HepG2 (cell line): ENCODE results near the gene SUPT4H1. TPM values are rescaled to one million over a fixed set of nuclear protein-coding genes. Genes with fewer than 3 reads are reported as not detected.
A peak's percentile ranks its signal among the peaks of the same experiment; 100 is the strongest.

Experiments used
- BRD4 ChIP-seq: sonication (generic); formaldehyde crosslinking; IDR thresholded peaks from 2 replicates; pipeline ENCODE4 v1.4.0; 2020; ENCODE audit warnings: missing genetic modification reagents
- DMAP1 ChIP-seq: IDR thresholded peaks from 2 replicates; pipeline ENCODE4 v1.6.1; 2016
- FOXP1 ChIP-seq, 2 experiments: fragments of 450-650 bp in 1 of 2; IDR thresholded peaks; 2 replicates each; pipeline ENCODE4 v1.6.1; 2017 to 2018; ENCODE audit warnings: antibody characterized with exemption in 1 of 2
- GATAD2A ChIP-seq: IDR thresholded peaks from 2 replicates; pipeline ENCODE4 v1.6.1; 2016
- HES4 ChIP-seq: sonication (generic); formaldehyde crosslinking; IDR thresholded peaks from 2 replicates; pipeline ENCODE4 v1.9.0; 2021; ENCODE audit warnings: mild to moderate bottlenecking, missing genetic modification reagents, borderline replicate concordance
- JDP2 ChIP-seq: sonication (generic); formaldehyde crosslinking; IDR thresholded peaks from 2 replicates; pipeline ENCODE4 v1.8.1; 2022; ENCODE audit warnings: missing genetic modification reagents, borderline replicate concordance
- KDM5A ChIP-seq: fragments of 200-600 bp; sonication (generic); IDR thresholded peaks from 2 replicates; pipeline ENCODE4 v1.7.0; 2018; ENCODE audit warnings: antibody characterized with exemption, mild to moderate bottlenecking, low read length, borderline replicate concordance
- MIER3 ChIP-seq: IDR thresholded peaks from 2 replicates; pipeline ENCODE4 v1.6.1; 2016; ENCODE audit warnings: missing compliant biosample characterization, borderline replicate concordance
- NFIC ChIP-seq: IDR thresholded peaks from 2 replicates; pipeline ENCODE4 v1.6.1; 2012; ENCODE audit warnings: mild to moderate bottlenecking, low read length, inconsistent platforms
- NRL ChIP-seq: sonication (generic); formaldehyde crosslinking; IDR thresholded peaks from 2 replicates; pipeline ENCODE4 v1.5.0; 2020; ENCODE audit warnings: missing genetic modification reagents, mild to moderate bottlenecking, moderate library complexity, borderline replicate concordance
- ZNF138 ChIP-seq: sonication (generic); formaldehyde crosslinking; IDR thresholded peaks from 2 replicates; pipeline ENCODE4 v1.5.0; 2020; ENCODE audit warnings: mild to moderate bottlenecking, low read depth, missing genetic modification reagents
- ZNF20 ChIP-seq: sonication (generic); formaldehyde crosslinking; IDR thresholded peaks from 2 replicates; pipeline ENCODE4 v1.4.0; 2020; ENCODE audit warnings: mild to moderate bottlenecking, moderate library complexity, missing genetic modification reagents
- ZNF292 ChIP-seq: sonication (generic); formaldehyde crosslinking; IDR thresholded peaks from 2 replicates; pipeline ENCODE4 v1.8.1; 2022; ENCODE audit warnings: mild to moderate bottlenecking, low read depth, missing genetic modification reagents, borderline replicate concordance
- ZNF335 ChIP-seq: sonication (generic); formaldehyde crosslinking; IDR thresholded peaks from 2 replicates; pipeline ENCODE4 v1.4.0; 2020; ENCODE audit warnings: missing genetic modification reagents
- ZNF629 ChIP-seq: sonication (generic); formaldehyde crosslinking; conservative IDR thresholded peaks from 2 replicates; pipeline ENCODE4 v1.5.0; 2020; ENCODE audit warnings: missing genetic modification reagents
- ZNF703 ChIP-seq: sonication (generic); formaldehyde crosslinking; IDR thresholded peaks from 2 replicates; pipeline ENCODE4 v1.5.1; 2020; ENCODE audit warnings: missing genetic modification reagents, mild to moderate bottlenecking, moderate library complexity, borderline replicate concordance
- polyA plus RNA-seq, 8 experiments: library from polyadenylated mRNA; depleted of rRNA in 3 of 8; stranded (reverse) in 7 of 8; unstranded in 1 of 8; fragments of >200 nt; fragmentation: Illumina TruSeq in 4 of 8; extraction: Trizol in 4 of 8; gene quantifications; 2 replicates each; pipeline versions ENCODE4 v1.2.1 to v1.2.3, GENCODE V29; 2011 to 2016; ENCODE audit warnings: low read depth in 4 of 8, missing spikeins in 1 of 8, mixed read lengths in 1 of 8; ENCODE audit not compliant: insufficient read depth in 1 of 8
- total RNA-seq, 5 experiments: library from RNA; depleted of rRNA; stranded (reverse); fragments of >200 nt; fragmentation: Illumina TruSeq; extraction: Trizol; gene quantifications; 2 replicates each; pipeline ENCODE4 v1.2.3, GENCODE V29; 2016; ENCODE audit warnings: low read depth in 1 of 5
- TF ChIP-seq, protein P1 (sequence below): sonication (generic); formaldehyde crosslinking; IDR thresholded peaks from one replicate; pipeline ENCODE4 v1.5.1; 2020; ENCODE audit warnings: mild to moderate bottlenecking, missing genetic modification reagents; ENCODE audit errors: not compliant biosample characterization
- TF ChIP-seq, protein P2 (sequence below): sonication (generic); formaldehyde crosslinking; IDR thresholded peaks from 2 replicates; pipeline ENCODE4 v1.4.0; 2020; ENCODE audit warnings: missing genetic modification reagents
- TF ChIP-seq, protein P3 (sequence below): sonication (generic); IDR thresholded peaks from 2 replicates; pipeline ENCODE4 v1.6.1; 2016; ENCODE audit warnings: low read depth, borderline replicate concordance
- TF ChIP-seq, protein P4 (sequence below): IDR thresholded peaks from 2 replicates; pipeline ENCODE4 v1.6.1; 2016; ENCODE audit warnings: low read depth, borderline replicate concordance

Gene SUPT4H1
- total and polyA plus RNA-seq, 2 of the 13 experiments (the other 11 are each of a cell fraction or from before 2014, with no cell fraction given), result 155 to 244 TPM

DNA sequence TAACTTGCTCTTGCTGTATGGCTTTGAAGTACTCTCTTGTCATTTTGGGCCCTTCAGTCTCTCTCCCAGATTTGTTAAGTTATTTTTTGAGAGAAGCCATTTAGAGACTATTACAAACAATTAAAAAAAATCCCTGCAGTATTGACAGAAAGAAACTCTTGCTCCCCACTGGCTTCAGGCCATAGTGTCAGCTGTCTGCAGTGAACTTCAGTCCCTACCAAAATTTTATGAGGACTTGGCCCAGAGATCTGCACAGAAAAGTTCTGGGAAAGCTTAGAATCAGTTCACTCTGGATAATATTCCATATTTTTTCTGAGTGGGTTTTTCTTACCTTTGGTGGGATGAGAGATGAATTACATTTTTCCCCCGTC lies 30.9 kb upstream of the SUPT4H1 start (continued):
- TF ChIP-seq, protein P1, sequence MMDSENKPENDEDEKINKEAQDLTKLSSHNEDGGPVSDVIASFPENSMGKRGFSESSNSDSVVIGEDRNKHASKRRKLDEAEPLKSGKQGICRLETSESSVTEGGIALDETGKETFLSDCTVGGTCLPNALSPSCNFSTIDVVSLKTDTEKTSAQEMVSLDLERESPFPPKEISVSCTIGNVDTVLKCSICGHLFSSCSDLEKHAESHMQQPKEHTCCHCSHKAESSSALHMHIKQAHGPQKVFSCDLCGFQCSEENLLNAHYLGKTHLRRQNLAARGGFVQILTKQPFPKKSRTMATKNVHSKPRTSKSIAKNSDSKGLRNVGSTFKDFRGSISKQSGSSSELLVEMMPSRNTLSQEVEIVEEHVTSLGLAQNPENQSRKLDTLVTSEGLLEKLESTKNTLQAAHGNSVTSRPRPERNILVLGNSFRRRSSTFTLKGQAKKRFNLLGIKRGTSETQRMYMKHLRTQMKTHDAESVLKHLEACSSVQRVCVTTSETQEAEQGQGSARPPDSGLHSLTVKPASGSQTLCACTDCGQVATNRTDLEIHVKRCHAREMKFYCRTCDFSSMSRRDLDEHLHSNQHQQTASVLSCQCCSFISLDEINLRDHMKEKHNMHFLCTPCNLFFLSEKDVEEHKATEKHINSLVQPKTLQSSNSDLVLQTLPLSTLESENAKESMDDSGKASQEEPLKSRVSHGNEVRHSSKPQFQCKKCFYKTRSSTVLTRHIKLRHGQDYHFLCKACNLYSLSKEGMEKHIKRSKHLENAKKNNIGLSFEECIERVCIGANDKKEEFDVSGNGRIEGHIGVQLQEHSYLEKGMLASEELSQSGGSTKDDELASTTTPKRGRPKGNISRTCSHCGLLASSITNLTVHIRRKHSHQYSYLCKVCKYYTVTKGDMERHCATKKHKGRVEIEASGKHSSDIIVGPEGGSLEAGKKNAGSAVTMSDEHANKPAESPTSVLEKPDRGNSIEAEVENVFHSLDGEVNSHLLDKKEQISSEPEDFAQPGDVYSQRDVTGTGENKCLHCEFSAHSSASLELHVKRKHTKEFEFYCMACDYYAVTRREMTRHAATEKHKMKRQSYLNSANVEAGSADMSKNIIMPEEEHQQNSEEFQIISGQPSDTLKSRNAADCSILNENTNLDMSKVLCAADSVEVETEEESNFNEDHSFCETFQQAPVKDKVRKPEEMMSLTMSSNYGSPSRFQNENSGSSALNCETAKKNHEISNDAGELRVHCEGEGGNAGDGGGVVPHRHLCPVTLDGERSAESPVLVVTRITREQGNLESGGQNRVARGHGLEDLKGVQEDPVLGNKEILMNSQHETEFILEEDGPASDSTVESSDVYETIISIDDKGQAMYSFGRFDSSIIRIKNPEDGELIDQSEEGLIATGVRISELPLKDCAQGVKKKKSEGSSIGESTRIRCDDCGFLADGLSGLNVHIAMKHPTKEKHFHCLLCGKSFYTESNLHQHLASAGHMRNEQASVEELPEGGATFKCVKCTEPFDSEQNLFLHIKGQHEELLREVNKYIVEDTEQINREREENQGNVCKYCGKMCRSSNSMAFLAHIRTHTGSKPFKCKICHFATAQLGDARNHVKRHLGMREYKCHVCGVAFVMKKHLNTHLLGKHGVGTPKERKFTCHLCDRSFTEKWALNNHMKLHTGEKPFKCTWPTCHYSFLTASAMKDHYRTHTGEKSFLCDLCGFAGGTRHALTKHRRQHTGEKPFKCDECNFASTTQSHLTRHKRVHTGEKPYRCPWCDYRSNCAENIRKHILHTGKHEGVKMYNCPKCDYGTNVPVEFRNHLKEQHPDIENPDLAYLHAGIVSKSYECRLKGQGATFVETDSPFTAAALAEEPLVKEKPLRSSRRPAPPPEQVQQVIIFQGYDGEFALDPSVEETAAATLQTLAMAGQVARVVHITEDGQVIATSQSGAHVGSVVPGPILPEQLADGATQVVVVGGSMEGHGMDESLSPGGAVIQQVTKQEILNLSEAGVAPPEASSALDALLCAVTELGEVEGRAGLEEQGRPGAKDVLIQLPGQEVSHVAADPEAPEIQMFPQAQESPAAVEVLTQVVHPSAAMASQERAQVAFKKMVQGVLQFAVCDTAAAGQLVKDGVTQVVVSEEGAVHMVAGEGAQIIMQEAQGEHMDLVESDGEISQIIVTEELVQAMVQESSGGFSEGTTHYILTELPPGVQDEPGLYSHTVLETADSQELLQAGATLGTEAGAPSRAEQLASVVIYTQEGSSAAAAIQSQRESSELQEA (CRISPR knock-in tag), result no peak
- TF ChIP-seq ZNF703 (CRISPR knock-in tag) (no peak), NRL (CRISPR knock-in tag) (no peak), ZNF629 (CRISPR knock-in tag) (no peak), ZNF335 (no peak), HES4 (CRISPR knock-in tag) (no peak), BRD4 (CRISPR knock-in tag) (no peak), DMAP1 (CRISPR knock-in tag) (no peak), NFIC (0 out of 2 replicates have a peak, but pooled peaks have one; percentile 28), KDM5A (no peak), ZNF292 (CRISPR knock-in tag) (no peak), ZNF20 (CRISPR knock-in tag) (no peak), ZNF138 (CRISPR knock-in tag) (no peak), MIER3 (CRISPR knock-in tag) (0 out of 2 replicates have a peak, but pooled peaks have one; percentile 18), FOXP1 (IDR thresholded peaks at IDR 0.05) (no peak), FOXP1 (CRISPR knock-in tag; IDR thresholded peaks at IDR 0.05) (no peak), JDP2 (CRISPR knock-in tag) (no peak), GATAD2A (CRISPR knock-in tag) (peak; percentile 9)
- TF ChIP-seq, protein P2, sequence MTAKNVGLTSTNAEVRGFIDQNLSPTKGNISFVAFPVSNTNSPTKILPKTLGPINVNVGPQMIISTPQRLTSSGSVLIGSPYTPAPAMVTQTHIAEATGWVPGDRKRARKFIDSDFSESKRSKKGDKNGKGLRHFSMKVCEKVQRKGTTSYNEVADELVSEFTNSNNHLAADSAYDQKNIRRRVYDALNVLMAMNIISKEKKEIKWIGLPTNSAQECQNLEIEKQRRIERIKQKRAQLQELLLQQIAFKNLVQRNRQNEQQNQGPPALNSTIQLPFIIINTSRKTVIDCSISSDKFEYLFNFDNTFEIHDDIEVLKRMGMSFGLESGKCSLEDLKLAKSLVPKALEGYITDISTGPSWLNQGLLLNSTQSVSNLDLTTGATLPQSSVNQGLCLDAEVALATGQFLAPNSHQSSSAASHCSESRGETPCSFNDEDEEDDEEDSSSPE (CRISPR knock-in tag), result no peak; the same call in 1 of the 2 replicates
- TF ChIP-seq, protein P3, sequence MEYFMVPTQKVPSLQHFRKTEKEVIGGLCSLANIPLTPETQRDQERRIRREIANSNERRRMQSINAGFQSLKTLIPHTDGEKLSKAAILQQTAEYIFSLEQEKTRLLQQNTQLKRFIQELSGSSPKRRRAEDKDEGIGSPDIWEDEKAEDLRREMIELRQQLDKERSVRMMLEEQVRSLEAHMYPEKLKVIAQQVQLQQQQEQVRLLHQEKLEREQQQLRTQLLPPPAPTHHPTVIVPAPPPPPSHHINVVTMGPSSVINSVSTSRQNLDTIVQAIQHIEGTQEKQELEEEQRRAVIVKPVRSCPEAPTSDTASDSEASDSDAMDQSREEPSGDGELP, result peak; percentile 82; the same call in 1 of the 2 replicates
- TF ChIP-seq, protein P4, sequence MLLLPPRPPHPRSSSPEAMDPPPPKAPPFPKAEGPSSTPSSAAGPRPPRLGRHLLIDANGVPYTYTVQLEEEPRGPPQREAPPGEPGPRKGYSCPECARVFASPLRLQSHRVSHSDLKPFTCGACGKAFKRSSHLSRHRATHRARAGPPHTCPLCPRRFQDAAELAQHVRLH, result no peak; the same call in 1 of the 2 replicates
